Calu3 (cell line): ENCODE data around the gene SIL1. TPM values are rescaled to one million over a fixed set of nuclear protein-coding genes. Genes with fewer than 3 reads are reported as not detected.

Source experiments
- BruUV-seq: library from RNA; stranded (reverse); fragments of 400-500 nt; replicated peaks from 2 replicates; lab custom pipeline; 2021; lab: Mats Ljungman, UMichigan
- CTCF ChIA-PET: fragments of 300-600 bp; sonication (Branson Sonifier 250); formaldehyde crosslinking; loops from one replicate; lab custom pipeline; 2022; ENCODE audit warnings: antibody characterized with exemption; lab: Charles Lee
- DNase-seq: peaks from one replicate; pipeline ENCODE4 v3.0.0; 2022
- H3K27ac Mint-ChIP-seq: one replicate; pipeline ENCODE4 v1.8.0; 2022; ENCODE audit warnings: mixed read lengths; ENCODE audit not compliant: unreplicated experiment
- H3K27me3 Mint-ChIP-seq: one replicate; pipeline ENCODE4 v1.8.0; 2022; ENCODE audit warnings: mixed read lengths; ENCODE audit not compliant: unreplicated experiment
- H3K36me3 Mint-ChIP-seq: one replicate; pipeline ENCODE4 v1.8.0; 2022; ENCODE audit warnings: mild to moderate bottlenecking, moderate library complexity, mixed read lengths; ENCODE audit not compliant: insufficient read depth, unreplicated experiment
- H3K4me1 Mint-ChIP-seq: one replicate; pipeline ENCODE4 v1.8.0; 2022; ENCODE audit warnings: mild to moderate bottlenecking, low read depth, mixed read lengths; ENCODE audit not compliant: unreplicated experiment
- H3K4me3 Mint-ChIP-seq: one replicate; pipeline ENCODE4 v1.8.0; 2022; ENCODE audit warnings: mild to moderate bottlenecking, low read depth, moderate library complexity, mixed read lengths; ENCODE audit not compliant: unreplicated experiment
- H3K9me3 Mint-ChIP-seq: one replicate; pipeline ENCODE4 v1.8.0; 2022; ENCODE audit warnings: low read depth, mixed read lengths; ENCODE audit not compliant: unreplicated experiment
- CTCF ChIP-seq: fragments of 200-600 bp; IDR thresholded peaks from one replicate; pipeline ENCODE4 v1.8.0; 2022; ENCODE audit warnings: antibody characterized with exemption; ENCODE audit not compliant: unreplicated experiment
- intact Hi-C: fragments of 100-400 bp; cut with micrococcal nuclease; formaldehyde crosslinking; loops from one replicate; pipeline ENCODE4 v1.10.0; 2022; ENCODE audit not compliant: unreplicated experiment
- total RNA-seq: library from RNA; stranded (reverse); gene quantifications from 2 replicates; pipeline ENCODE4 v1.2.3, GENCODE V29; 2022

The SIL1 gene
- total RNA-seq, 1 experiment from 2014 or later = 45.8 TPM

GRCh38 chr5:139121120-139121519 is 77.0 kb downstream of the SIL1 start:
- intact Hi-C loops = no loop called here
- H3K4me3 Mint-ChIP-seq = no peak overlapping the region
- H3K9me3 Mint-ChIP-seq = no peaks in the 10 kb centered on the region
- CTCF ChIA-PET = no interaction called here
- BruUV-seq = no TSS peak
- H3K36me3 Mint-ChIP-seq = no peaks in the 10 kb centered on the region
- H3K27me3 Mint-ChIP-seq = no peaks in the 10 kb centered on the region
- TF ChIP-seq CTCF = no peak
- DNase-seq = no peak
- no peaks in the 10 kb centered on the region for H3K4me1 Mint-ChIP-seq
- no peak overlapping the region for H3K27ac Mint-ChIP-seq

GRCh38 chr5:139120521-139120920 is 77.6 kb downstream of the SIL1 start:
- TF ChIP-seq CTCF = no peak
- no TSS peak for BruUV-seq
- no peak overlapping the region for H3K27ac Mint-ChIP-seq
- no peaks in the 10 kb centered on the region for H3K4me1 Mint-ChIP-seq
- intact Hi-C loops = no loop called here
- H3K4me3 Mint-ChIP-seq = no peak overlapping the region
- H3K36me3 Mint-ChIP-seq = no peaks in the 10 kb centered on the region
- DNase-seq = no peak
- no peaks in the 10 kb centered on the region for H3K9me3 Mint-ChIP-seq
- no peaks in the 10 kb centered on the region for H3K27me3 Mint-ChIP-seq
- CTCF ChIA-PET = no interaction called here

- TF ChIP-seq CTCF = no peak
- intact Hi-C loops = no loop called here
- CTCF ChIA-PET = interaction anchor here (0.6 kb wide), 1 partner anchor 199 kb away, joined by 7 read pairs; no protein-coding TSS in a partner anchor
- DNase-seq = no peak
- H3K4me1 Mint-ChIP-seq = no peaks in the 10 kb centered on the region
- H3K4me3 Mint-ChIP-seq = no peak overlapping the region
- no peaks in the 10 kb centered on the region for H3K36me3 Mint-ChIP-seq
- BruUV-seq = no TSS peak
- no peaks in the 10 kb centered on the region for H3K9me3 Mint-ChIP-seq
- H3K27me3 Mint-ChIP-seq = no peaks in the 10 kb centered on the region
- no peak overlapping the region for H3K27ac Mint-ChIP-seq
These were observed 79.4 kb downstream of the SIL1 start for GRCh38 chr5:139118804-139119203.

GRCh38 chr5:139117342-139117884 is 80.8 kb downstream of the SIL1 start:
- no peak overlapping the region for H3K4me3 Mint-ChIP-seq
- intact Hi-C loops = no loop called here
- no TSS peak for BruUV-seq
- H3K4me1 Mint-ChIP-seq = no peaks in the 10 kb centered on the region
- CTCF ChIA-PET = no interaction called here
- no peaks in the 10 kb centered on the region for H3K9me3 Mint-ChIP-seq
- no peaks in the 10 kb centered on the region for H3K27me3 Mint-ChIP-seq
- DNase-seq = no peak
- TF ChIP-seq CTCF = no peak
- H3K36me3 Mint-ChIP-seq = no peaks in the 10 kb centered on the region
- H3K27ac Mint-ChIP-seq = no peak overlapping the region
